Uterus (tissue), 2 donors: ENCODE data around the gene EVI5L.

Source experiments
- CTCF ChIP-seq, 4 experiments: fragments of 200-600 bp in 2 of 4; fragments of 450-650 bp in 2 of 4; sonication (generic) in 2 of 4; IDR thresholded peaks; one replicate each; pipeline ENCODE4 v1.5.1; 2016 to 2019; ENCODE audit warnings: antibody characterized with exemption in 4 of 4, mild to moderate bottlenecking in 2 of 4, moderate library complexity in 1 of 4
- POLR2A ChIP-seq, 2 donors: fragments of 450-650 bp; IDR thresholded peaks; one replicate each; pipeline ENCODE4 v1.6.1; 2016; ENCODE audit warnings: antibody characterized with exemption in 2 of 2, mild to moderate bottlenecking in 1 of 2, moderate library complexity in 1 of 2

- TF ChIP-seq POLR2A (IDR thresholded peaks at IDR 0.05) (no peak), CTCF (IDR thresholded peaks at IDR 0.05) (no peak)
These were observed 3.4 kb downstream of the EVI5L start for GRCh38 chr19:7833225-7834099.
